ENCODE results near the gene ZMAT3. TPM values are rescaled to one million over a fixed set of nuclear protein-coding genes. Genes with fewer than 3 reads are reported as not detected.

Gene ZMAT3
- total RNA-seq, 1 donor from 2014 or later, result 14.4 TPM

Other genes with a start within 250 kb of the ZMAT3 start
- gene PIK3CA, start 76.5 kb upstream of the ZMAT3 start, total RNA-seq (ENCODE audit: insufficient read depth, low replicate concordance), result 30.8 TPM
- 8.2 TPM for gene KCNMB3, start 179.3 kb upstream of the ZMAT3 start, total RNA-seq (ENCODE audit: insufficient read depth, low replicate concordance)